T-helper 9 cell (primary cell): ENCODE results near the gene CTRB1.

Source experiments
- DNase-seq: peaks from one replicate; pipeline ENCODE4 v3.0.0-alpha.2; 2020
- total RNA-seq, 2 donors: gene quantifications; one replicate each; lab custom pipeline; 2026; lab: John Stamatoyannopoulos, UW

Gene CTRB1
- 0 reads per million in 2 donors for total RNA-seq

DNA sequence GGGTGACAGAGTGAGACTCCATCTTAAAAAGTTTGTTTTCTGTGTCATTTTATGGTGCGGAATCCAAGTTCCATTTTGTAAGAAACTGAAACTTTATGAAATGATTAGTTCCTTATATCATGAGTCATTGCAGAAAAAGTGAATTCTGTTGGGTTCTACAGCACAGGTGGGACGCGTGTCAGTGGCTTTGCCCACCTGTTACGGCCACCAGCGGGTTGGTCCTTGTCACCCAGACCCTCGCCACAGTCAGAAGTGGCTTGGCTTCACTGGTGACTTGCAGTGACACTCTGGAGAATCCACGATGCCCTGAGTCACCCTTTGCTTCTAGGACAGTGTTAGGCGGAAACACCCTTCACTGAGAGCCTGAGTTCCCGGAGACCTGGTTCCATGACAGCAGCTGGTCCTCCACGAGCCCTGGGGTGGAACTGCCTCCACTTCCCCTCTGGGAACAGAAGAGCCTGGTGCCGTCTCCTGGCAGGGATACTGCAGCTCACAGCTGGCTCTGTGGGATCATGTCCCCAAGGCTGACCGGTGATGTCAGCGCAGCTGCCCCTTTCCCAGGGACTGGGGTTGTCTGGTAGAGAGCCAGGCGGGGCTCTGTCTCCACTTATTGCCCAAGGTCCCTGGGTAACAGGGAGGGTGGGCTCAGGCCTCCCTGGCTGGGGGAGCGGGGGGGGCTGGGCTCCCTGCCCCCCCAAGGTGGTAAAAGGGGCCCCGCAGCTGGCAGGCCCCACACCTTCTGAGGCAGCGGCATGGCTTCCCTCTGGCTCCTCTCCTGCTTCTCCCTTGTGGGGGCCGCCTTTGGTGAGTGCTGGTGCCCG, at the start of gene CTRB1:
Gene CTRB1 (plus strand): TSS at position 733 of the 821 bp plus-strand sequence. CDS start 20 bp downstream, at position 753.
- no peak for DNase-seq

DNA sequence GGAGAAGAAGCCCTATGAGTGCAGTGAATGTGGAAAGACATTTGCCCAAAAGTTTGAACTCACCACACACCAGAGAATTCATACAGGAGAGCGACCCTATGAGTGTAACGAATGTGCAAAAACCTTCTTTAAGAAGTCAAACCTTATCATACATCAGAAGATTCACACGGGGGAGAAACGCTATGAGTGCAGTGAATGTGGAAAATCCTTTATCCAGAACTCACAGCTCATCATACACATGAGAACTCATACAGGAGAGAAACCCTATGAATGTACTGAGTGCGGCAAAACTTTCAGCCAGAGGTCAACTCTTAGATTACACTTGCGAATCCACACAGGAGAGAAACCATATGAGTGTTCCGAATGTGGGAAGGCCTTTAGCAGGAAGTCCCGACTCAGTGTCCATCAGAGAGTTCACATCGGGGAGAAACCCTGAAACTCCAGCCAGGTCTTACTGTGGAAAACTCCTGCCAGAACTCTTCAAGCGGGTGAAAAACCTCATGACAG, 48.8 kb upstream of the CTRB1 start:
- no peak for DNase-seq

DNA sequence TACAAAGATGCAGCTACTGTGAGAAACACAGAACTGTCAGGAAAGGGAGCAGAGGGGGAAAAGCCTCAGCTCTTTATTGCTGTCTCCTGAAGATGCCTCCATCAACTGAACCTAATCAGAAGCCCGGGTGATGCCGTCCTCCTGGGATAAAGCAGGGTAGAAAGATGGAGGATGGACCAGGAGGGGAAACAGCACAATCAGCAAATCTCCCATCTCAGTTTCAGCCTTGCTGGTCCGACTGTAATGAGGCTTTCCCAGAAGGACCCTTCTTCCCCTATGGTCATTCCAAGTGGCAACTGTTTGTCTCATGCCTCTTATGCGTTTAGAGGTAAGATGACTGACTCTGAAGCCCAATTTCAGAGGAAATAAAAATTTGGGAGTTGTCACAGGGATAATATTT, 46.2 kb upstream of the CTRB1 start:
- no peak for DNase-seq

DNA sequence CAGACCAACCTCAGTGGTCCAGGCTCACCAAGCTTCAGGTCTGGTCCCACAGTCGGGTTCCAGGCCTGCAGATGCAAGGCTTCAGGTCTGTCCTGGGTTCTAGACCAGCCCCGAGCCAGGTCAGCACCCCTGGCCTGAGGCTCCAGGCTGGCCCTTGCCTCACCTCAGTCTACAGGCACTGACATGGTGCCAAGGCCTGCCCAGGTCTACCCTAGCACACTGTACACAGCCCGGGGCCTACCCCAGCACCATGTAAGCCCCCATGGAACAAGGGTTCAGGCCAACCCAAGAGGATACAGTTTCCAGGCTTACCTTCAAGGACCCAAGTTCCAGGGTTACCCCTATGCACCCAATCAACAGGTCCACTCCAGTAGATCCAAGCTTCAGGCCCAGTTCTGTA, 43.7 kb upstream of the CTRB1 start:
- DNase-seq = no peak

DNA sequence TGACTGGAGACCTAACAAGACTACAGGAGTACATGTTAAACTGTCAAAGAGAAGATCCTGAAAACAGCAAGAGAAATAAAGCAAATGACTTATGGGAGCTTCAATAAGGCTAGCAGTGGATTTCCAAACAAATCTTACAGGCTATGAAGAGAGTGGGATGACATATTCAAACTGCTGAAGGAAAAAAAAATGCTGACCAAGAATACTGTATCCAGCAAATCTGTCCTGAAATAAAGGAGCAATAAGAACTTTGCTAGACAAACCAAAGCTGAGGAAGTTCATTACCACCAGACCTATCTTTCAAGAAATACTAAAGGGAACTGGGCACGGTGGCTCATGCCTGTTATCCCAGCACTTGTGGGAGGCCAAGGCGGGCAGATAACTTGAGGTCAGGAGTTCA, 41.9 kb upstream of the CTRB1 start:
- DNase-seq = no peak

DNA sequence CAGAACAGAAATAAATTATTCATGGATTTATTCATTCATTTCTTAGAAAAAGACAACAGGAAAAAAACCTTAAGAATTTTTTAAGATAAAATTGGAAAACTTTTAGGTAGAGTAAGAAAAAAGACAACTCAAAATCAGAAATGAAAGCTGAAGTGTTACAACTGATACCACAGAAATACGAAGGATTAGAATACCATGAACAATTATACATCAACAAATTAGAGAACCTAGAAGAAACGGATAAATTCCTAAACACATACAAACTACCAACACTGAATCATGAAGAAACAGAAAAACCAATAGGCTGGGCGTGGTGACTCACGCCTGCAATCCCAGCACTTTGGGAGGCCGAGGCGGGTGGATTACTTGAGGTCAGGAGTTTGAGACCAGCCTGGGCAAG, 39.6 kb upstream of the CTRB1 start:
- DNase-seq = no peak

DNA sequence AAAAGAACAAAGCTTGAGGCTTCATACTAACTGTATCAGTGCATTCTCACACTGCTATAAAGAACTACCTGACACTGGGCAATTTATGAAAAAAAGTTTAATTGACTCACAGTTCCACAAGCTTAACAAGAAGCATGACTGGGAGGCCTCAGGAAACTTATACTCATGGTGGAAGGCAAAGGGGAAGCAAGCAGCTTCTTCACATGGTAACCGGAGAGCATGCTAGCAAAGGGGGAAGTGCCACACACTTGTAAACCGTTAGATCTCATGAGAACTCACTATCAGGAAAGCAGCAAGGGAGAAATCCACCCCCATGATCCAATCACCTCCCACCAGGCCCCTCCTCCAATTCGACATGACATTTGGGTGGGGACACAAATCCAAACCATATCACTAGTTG, 37.2 kb upstream of the CTRB1 start:
- DNase-seq = no peak

DNA sequence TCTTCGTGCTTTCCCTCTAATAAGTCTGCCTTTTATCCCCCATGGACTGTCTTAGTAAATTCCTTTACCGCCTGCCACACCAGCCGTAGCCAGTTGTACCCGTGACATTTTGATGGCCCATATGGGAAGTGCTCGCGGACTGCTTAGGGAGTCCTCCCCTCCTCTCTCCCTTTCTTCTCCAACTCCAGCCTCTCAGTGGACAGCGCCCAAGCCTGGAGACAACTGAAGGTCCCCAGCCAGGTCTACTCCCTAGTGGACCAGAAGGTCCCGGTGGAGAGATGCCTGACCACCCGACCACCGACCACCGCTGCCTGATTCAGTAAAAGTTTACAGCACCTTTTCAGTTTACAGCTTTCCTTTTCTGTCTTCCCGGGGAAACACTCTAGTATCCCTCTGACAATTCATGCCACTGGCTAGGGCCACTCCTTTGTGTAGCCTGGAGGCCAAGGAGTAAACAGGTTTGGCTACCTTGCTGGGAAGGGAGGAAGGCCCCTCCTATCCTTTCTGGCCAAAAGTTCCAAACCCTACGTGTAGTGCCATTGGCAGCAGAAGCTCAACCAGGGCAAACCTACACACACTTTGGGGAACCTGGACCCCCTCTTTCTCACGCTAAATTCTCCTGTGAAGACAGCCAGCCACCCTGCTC, 29.8 kb upstream of the CTRB1 start:
- DNase-seq = no peak

DNA sequence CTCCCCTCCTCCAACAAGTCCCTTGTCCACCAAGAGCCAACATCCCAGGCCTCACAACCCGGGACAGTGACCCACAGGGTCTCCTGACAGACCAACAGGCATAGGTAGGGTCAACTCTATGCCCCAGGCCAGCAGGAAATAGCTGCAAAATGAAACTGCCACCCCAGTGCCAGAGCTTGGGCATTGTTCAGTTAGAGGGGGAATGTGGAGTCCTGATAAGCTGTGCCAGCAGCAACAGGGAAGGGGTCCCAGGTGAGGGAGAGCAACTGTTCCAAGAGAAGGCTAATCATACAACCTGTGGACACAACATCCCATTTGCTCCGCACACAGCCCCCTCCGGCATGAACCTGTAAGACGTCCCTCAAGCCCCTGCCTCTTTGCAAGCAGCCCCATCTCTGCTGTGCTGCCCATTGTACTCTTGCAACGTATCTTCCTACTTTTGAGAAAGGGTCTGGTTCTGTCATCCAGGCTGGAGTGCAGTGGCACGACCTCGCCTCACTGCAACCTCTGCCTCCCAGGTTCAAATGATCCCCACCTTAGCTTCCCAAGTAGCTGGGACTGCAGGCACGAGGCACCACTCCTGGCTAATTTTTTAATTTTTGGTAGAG, 29.0 kb upstream of the CTRB1 start:
- DNase-seq = no peak

DNA sequence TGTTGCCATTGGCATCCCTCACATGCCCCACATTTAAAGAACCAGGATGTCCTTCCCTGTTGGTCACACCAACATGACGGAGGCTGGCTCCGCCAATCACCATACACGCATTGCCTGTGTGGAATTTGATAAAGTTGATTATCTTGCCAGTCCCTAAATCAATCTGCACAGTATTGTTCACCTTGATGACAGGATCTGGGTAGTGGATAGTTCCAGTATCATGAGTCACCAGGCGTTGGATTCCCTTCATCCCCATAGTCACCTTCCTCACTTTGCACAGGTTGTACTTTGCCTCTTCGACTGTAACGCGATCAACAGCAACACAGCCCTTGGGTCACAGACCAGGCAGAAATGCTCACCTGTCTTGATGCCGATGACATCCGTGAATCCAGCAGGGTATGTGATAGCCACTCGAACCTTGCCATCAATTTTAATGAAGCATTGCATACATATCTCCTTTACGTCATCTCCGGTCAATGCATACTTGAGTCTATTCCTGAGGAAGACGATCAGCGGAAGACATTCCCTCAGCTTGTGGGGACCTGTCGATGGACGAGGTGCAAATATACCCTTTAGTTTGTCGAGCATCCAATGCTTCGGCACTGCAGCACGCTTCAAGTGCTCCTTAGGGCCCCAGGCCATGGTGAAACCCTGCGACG, 26.1 kb upstream of the CTRB1 start:
- DNase-seq = no peak

DNA sequence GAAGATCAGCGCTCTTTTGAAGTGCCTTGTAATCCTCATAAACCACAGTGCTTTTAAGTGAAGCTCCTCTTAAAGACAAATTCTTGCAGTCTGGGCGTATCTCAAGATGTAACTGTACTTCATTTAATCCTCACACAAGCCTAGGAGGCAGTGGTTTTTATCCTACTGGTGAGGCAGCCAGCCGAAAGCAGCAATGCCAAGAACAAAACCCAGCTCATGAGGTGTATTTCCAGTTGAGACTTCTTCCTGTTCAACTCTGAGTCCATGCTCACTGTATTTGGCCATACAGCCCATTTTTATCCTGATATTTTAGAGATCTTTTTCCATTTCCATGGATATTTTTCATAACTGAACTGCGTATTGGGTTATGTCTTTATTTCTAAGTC, 25.5 kb upstream of the CTRB1 start:
- DNase-seq = no peak

DNA sequence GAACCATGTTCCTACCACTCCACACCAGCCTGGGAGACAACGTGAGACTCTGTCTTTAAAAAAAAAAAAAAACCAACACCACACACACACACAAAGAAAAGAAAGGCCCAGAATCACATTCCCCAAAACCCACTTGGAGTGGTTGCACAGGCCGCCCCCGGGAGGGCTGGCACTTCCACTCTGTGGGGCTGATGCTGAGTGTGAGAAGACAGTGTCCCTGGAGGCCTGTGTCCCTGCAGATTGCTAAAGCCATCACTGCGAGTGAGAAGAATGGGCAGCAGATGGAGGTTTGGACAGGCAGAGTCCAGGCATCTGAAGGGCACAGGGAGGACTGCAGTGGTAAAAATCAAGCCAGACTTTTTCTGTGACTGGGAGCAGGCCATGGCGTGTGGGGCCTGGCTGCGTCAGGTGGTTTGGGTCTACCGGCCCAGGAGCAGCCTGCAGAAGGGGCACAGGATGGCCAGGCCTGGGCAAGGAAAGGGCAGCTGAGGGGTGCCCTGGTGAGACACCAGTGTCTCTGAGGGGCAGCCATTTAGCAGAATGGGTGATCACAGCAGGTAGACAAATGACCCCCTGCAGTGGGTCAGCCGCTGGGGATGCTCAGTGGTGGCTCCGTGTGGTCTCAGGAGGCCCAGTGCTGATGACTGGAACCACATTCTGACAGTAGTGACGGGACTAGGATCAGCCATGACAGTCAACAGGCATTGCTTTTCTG, 24.9 kb upstream of the CTRB1 start:
- DNase-seq = no peak

DNA sequence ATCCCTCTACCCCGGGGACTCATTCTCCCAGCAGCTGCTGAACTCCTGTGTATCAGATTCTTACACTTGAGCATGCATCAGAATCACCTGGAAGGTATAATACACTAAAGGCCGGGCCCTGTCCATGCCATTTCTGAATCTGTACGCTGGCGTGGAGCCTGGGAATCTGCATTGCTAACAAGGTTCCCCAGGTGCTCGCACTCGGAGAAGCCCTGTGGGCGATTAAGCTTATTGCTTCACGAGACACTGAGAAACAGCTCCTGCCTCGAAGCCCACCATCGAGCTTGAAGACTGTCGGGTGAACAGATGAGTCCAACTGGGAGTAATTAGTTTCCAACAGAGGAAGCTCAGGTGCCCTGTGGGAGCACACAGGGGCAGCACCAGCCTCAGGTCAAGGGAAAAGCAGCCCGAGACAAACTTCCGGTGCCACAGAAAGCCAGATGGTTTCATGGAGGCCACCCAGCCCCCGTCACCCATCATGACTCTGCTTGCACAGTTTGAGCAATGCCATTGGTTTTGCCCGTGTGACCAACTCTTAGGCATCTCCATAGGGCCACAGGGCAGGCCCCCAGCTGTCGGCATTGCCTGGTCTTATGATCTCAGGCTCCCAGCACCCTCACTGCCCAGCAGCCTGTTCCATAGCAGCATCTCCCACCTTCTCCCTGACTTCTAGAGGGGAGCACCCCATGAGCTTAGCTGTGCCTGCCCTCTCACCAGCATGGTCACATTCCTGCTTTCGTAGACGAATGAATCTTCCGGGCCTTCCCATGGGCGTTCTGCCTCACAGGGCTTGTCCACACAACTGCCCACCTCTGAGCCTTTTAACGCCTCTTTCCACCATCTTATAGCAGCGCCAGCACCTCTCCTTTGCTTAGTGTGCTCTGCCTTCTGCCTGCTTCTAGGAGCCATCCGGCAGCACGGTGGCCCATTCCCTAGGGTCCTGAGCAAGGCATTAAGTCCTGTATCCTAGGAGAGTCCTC, 22.7 kb upstream of the CTRB1 start:
- no peak for DNase-seq

DNA sequence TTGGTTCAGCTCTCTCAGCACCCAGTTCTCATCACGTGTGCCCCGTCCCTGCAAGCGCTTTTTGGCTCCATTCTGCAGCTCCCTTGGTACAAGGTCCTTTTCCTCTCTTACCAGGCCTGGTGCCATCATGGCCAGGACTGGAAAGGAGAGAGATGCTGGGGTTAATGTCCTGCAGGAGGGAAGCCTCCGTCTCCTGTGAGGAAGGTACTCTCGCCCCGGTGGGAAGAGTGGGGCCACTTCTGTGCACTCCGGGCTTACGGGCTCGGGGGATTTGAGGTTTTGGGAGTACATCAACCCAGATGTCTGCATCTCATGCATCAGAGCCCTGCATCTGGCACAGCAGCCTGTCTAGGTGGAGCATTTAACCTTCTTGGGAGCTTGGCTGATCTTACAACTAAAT, 22.0 kb upstream of the CTRB1 start:
- DNase-seq = no peak

DNA sequence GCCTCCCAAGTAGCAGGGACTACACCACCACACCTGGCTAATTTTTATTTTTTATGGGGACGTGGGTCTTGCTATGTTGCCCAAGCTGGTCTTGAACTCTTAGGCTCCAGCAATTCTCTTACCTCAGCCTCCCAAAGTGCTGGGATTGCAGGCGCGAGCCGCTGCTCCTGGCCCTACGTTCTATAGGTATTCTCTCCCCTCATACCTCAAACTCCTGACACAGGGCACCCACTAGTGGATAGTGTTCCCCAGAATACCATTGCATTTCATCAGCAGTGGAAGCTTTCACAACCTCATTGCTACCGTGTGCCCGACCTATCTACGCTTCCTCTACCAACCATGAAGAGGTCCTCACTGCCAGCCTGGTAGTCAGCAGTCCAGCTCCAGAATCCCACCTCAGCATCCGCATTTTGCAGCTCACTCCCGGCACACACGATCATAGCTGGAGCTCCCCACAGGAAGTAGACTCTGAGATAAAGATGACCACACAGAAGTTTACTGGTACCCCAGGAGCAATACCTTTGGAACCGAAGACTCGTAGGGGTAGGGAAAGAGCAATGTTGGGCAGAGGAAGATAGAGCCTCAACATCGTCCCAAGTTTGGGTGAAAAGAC, 21.2 kb upstream of the CTRB1 start:
- DNase-seq = no peak

DNA sequence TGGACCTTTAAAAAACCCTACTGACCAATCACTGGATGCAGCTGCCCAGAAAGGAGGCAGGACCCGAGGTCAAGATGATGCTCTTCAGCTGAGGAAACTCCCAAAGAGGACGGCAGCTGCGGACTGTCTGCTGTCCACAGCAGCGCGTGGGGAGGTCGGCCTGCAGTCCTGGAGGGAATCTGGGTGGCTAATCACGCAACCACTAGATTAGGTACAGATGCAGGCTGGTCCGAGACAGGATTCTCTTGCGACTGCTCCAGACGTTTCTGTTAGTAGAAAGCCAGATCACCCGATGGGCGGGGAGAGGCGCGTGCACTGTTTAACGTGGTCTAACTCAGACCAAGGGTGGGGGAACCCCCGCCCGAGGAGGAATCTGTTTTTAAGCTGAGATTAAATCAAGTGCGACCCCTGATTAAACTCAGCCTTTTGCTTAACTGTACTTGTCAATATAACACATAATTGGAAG, 20.6 kb upstream of the CTRB1 start:
- no peak for DNase-seq

DNA sequence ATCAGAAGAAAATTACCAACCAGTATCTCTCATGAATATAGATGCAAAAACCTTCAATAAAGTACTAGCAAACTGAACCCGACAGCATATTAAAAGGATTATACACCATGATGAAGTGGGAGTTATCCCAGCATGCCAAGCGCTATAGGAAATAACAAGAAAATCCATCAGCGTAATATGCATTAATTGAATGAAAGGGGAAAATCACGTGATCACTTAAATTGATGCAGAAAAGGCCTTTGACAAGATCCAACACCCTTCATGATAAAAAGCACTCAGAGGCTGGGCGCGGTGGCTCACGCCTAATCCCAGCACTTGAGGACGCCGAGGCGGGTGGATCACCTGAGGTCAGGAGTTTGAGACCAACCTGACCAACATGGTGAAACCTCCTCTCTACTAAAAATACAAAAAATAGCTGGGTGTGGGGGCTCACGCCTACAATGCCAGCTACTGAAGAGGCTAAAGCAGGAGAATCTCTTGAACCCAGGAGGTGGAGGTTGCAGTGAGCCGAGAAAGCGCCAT, 16.7 kb upstream of the CTRB1 start:
- DNase-seq = no peak

DNA sequence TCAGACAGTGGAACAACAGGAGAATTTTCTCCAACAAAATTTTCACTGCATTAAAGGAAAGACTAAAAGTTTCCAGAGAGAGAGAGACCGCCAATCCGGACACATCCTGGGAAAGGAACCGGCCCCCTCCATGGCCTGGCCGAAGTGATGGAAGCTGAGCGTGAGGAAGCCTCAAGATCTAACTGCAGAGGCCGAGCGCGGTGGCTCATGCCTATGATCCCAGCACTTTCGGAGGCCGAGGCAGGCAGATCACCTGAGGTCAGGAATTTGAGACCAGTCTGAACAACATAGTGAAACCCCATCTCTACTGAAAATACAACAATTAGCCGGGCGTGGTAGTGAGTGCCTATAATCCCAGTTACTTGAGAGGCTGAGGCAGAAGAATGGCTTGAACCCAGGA, 15.7 kb upstream of the CTRB1 start:
- no peak for DNase-seq

DNA sequence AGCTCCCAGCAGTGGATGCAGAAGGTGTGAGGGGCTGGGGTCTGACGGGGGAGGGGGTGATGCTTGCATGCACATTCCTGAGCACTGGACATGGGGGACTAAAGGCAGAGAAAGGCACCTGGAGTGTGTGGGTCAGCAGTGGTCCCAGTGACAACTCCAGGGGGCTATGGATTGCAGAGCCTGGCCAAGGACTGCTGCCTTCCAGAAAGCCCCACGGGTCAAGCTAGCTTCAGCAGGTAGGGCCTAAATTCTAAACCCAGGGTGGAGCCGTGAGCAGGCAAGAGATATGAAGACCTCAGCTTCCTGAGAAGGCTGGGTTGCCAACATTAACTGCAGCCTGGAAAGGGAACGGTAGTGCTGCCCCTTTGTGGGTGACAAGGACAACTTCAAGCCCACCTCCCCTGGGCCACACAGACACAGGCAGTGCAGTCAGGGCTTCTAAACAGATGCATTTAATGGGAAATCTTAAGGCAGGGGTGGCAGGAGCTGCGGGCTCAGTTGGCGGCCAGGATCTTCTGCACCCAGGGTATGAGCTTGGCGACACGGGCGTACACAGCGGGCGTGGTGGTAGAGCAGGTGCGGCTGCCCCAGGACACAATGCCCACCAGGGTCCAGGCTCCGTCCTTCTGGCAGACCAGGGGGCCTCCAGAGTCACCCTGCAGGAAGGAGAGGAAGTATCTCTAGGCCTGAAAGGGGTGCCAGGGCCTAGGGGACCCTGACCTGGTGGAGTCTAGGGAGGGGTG, 14.9 kb upstream of the CTRB1 start:
- no peak for DNase-seq

DNA sequence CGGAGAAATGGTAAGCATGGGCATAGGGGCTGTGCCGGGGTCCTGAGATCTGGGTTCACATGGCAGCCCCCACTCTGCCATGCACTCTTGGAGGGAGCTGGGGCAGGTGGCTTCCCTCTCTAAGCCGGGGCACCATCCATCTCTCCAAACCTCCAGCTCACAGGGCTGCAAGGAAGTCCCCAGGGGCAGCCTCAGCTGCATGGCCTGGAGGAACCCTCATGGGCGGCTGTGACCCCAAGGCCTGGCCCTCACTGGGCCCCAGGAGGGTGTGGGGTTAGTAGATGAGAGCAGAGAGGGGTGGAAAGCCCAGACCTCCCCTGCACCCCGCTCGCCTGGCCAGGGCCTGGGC, 14.4 kb upstream of the CTRB1 start:
- no peak for DNase-seq
